Activated CD4-positive, CD25-positive, alpha-beta regulatory T cell (primary cell): ENCODE measurements around the gene ZNF780A.
"Not testable (repeated sequence)": the region's sequence is repeated elsewhere in the genome, so short reads cannot be mapped to it uniquely, and the experiment has no call there.

Source experiments
- DNase-seq, 4 experiments: peaks; one replicate each; lab custom pipeline; 2025; lab: John Stamatoyannopoulos, UW

The ZNF780A gene

GRCh38 chr19:40090241-40091204, at the start of gene ZNF780A:
ZNF780A (minus strand) TSS chr19:40090943; CDS start chr19:40084753, 6,190 bp downstream.
- peak; percentile 44 to 64 (median 52) for DNase-seq

- DNase-seq, result no peak
Observed at GRCh38 chr19:40139533-40140287, 49.0 kb upstream of the ZNF780A start.

- no peak for DNase-seq
Observed at GRCh38 chr19:40136818-40137217, 46.1 kb upstream of the ZNF780A start.

GRCh38 chr19:40134866-40135265, 44.1 kb upstream of the ZNF780A start:
- DNase-seq, result no peak

- DNase-seq, result no peak
Observed at GRCh38 chr19:40133491-40133890, 42.7 kb upstream of the ZNF780A start.

GRCh38 chr19:40130013-40130412, 39.3 kb upstream of the ZNF780A start:
- no peak for DNase-seq

GRCh38 chr19:40129425-40129824, 38.7 kb upstream of the ZNF780A start:
- DNase-seq, result no peak

- no peak for DNase-seq
Observed at GRCh38 chr19:40128991-40129390, 38.2 kb upstream of the ZNF780A start.

- no peak for DNase-seq
Observed at GRCh38 chr19:40119380-40119779, 28.6 kb upstream of the ZNF780A start.

GRCh38 chr19:40118638-40119037, 27.9 kb upstream of the ZNF780A start:
- not testable (repeated sequence) for DNase-seq

GRCh38 chr19:40116075-40116474, 25.3 kb upstream of the ZNF780A start:
- no peak for DNase-seq

GRCh38 chr19:40114119-40114518, 23.4 kb upstream of the ZNF780A start:
- DNase-seq, result not testable (repeated sequence)

- DNase-seq, result not testable (repeated sequence)
Observed at GRCh38 chr19:40112271-40112670, 21.5 kb upstream of the ZNF780A start.

GRCh38 chr19:40110570-40110969, 19.8 kb upstream of the ZNF780A start:
- no peak for DNase-seq

GRCh38 chr19:40104754-40105153, 14.0 kb upstream of the ZNF780A start:
- no peak for DNase-seq

GRCh38 chr19:40103600-40103999, 12.9 kb upstream of the ZNF780A start:
- DNase-seq, result no peak

GRCh38 chr19:40101813-40102212, 11.1 kb upstream of the ZNF780A start:
- no peak for DNase-seq

- no peak for DNase-seq
Observed at GRCh38 chr19:40093416-40093815, 2.7 kb upstream of the ZNF780A start.

- no peak for DNase-seq
Observed at GRCh38 chr19:40091205-40092129, 724 bp upstream of the ZNF780A start.

GRCh38 chr19:40089462-40089861, 1.3 kb downstream of the ZNF780A start:
- DNase-seq, result no peak

- no peak for DNase-seq
Observed at GRCh38 chr19:40088299-40089047, 2.3 kb downstream of the ZNF780A start.
